ENCODE measurements around the gene LNPEP.
A peak's percentile ranks its signal among the peaks of the same experiment; 100 is the strongest.

Gene LNPEP

DNA sequence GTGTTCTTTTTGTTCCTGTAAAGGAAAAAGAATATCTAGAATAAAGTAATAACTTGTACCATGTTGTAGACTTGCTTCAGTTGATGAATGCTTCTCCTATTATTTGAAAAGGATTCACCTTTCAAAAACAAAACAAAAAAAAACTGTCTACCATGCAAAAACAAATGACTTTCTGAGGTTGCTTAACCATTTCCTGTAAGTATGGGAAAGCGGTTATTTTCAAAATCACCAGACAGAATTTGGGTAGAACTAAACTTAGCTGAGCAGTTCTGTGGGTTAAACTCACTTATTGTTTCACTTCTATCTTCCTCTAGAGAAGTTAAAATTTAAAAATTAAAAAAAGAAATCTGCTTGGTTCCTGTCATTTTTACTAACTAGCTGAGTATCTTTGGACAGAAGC is 25.2 kb downstream of the LNPEP start:
- DNase-seq (ENCODE audit: low read depth in 2 of 2), result no peak

DNA sequence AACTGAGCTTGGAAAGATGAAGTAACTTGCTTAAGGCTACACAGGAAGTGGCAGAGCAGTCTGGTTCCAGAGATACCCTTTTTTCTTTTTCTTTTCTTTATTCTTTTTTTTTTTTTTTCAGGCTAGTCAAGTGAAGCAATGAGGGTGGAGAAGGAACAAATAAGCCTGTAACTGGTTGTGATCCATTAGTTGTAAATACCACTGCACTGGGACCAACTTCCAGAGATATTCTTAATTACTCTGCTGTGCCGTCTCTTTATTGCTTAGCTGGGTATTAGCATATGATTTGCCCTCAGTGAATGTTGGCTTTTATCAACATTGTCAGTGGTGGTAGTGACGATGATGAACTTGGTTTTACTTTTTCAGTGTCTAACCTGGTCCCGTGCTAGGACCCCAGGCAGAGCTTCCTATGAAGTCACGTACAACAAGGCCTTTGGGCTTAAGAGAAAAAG is 26.7 kb downstream of the LNPEP start:
- no peak for DNase-seq (ENCODE audit: low read depth in 2 of 2)

DNA sequence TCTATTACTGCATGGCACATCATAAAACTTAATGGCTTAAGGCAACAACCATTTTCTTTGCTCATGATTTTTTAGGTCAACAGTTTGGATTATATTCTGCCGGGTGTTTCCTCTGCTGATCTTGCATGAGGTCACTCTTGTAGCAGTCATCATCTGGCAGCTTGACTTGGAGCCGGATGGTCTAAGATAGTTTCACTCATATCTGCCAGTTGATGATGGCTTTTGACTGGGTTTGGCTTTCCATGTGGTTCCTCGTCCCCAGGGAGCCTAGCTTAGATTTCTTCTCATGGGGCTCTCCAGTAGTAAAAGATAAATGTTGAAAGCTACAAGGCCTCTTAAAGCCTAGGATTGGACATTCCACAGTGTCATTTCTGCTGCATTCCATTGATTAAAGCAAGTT is 27.4 kb downstream of the LNPEP start:
- DNase-seq (ENCODE audit: low read depth in 2 of 2), result no peak

DNA sequence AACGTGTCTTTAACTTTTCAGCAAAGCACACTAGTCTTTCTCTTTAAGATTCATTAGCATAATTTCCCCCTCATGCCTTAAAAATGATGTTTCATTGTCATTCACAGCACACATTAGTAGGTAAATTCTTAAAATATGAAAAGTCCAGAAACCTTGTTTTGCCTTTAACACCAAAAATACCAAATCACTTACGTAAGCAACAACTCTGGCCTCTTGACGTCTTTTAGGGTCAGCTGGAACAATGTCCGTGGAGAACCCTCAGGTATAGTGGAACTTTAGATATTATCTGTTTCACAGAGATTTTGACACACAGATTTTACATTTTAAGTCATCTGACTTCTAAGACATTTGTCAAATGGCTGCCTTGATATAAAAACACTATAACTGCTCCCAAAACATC is 30.9 kb downstream of the LNPEP start:
- DNase-seq (ENCODE audit: low read depth in 2 of 2), result no peak

DNA sequence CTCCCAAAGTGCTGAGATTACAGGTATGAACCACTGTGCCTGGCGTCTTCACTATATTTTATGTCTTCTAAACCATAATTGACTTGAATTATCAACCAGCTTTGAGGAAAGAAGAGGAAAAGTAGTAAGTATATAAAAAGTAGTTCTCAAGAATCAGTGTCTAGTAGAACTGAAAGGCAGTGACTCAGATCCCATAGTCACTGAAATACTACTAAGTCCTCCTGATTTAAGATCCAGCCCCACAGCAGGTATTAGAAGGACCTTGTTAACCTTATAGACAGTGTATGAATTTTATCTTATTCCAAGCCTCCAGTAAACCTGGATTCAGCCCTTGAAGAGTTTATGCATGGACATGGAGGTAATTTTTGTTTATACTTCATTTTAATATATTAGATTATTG is 31.5 kb downstream of the LNPEP start:
- DNase-seq (ENCODE audit: low read depth in 2 of 2), result no peak

DNA sequence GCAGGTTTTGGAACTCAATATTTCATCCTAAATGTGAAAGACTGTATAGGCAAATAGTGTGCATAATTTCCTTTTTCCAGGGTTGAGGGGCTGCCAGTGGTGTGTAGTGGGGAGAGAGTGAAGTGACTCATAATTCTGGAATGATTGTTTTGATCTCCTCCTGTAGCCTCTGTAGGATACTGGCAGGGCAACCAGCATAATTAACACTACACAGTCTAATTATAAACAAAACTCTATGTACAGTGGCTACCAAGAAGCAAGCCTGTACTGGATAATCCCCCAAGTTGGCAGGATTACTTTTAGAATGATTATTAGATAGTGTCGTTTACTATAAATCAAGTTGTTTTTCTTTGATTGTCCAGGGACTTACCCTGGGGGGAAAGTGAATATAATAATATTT is 32.2 kb downstream of the LNPEP start:
- DNase-seq (ENCODE audit: low read depth in 2 of 2), result no peak

DNA sequence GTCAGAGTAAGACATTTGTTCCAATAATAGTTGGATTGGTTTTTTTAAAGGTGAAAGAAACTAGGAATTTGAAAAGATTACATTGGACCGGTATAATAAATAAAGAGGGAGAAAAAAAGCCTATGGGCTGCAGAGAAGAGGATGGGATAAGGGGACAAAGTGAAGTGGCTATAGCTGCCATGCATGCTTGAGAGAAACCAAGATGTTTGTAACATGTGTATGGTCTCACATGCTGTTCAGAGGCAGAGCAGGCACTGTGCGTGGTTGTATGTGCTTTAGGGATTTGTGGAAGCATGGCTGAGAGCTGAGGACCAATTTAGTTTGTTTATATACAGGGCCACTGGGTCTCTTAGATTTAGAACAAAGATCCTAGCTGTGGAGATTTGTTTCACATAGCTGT is 32.7 kb downstream of the LNPEP start:
- no peak for DNase-seq (ENCODE audit: low read depth in 2 of 2)

DNA sequence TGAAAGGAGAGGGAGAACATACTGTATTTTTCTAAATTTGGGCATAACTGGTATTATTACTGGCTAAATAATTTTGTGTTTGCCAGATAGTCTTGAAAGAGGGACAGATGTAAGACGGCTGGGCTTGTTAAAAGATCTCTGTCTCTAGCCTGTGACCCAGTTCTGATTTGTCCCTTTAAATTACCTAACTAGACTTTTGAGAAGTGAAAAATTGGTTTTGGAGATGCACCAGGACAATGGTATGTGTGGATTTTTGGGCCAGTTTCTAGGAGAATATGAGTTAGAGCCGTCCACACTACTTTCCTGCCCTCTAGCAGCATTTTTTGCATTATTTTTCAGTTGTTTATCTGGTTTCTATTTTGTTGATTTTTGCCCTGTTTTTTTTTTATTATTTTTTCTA is 33.5 kb downstream of the LNPEP start:
- DNase-seq (ENCODE audit: low read depth in 2 of 2), result no peak

DNA sequence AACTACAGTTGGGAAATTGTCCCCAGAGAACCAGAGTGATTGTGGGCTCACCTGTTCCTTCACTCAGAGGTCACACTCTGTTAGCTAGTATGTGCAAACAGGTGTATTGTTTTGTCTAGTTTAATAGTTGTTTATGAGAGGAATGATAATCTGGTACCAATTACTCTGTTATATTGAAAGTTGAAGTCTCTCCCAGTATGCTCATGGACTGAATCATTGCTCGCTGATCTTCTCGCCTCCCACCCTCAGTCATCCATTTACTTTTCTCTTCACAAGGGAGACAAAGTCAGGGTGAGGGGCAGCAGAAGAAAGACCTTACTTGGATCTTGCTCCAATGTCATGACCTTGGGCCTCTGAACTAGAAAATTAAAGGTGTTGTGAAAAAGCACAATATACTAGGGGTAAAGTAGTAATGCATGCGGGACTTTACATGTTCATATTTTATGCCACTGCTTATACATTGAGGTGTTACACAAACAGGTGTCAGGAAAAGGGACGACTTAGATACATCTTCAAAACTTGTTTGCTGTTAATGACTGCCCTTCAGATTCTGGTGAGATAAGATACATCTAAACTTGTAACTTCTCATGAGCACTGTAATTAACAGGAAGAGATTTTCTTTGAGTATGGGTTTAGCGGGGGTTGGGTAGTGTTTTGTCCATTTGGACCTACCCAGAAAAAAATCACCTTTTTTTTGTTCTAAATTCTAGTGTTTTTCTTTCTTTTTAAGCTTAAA is 36.9 kb downstream of the LNPEP start:
- no peak for DNase-seq (ENCODE audit: low read depth in 2 of 2)

DNA sequence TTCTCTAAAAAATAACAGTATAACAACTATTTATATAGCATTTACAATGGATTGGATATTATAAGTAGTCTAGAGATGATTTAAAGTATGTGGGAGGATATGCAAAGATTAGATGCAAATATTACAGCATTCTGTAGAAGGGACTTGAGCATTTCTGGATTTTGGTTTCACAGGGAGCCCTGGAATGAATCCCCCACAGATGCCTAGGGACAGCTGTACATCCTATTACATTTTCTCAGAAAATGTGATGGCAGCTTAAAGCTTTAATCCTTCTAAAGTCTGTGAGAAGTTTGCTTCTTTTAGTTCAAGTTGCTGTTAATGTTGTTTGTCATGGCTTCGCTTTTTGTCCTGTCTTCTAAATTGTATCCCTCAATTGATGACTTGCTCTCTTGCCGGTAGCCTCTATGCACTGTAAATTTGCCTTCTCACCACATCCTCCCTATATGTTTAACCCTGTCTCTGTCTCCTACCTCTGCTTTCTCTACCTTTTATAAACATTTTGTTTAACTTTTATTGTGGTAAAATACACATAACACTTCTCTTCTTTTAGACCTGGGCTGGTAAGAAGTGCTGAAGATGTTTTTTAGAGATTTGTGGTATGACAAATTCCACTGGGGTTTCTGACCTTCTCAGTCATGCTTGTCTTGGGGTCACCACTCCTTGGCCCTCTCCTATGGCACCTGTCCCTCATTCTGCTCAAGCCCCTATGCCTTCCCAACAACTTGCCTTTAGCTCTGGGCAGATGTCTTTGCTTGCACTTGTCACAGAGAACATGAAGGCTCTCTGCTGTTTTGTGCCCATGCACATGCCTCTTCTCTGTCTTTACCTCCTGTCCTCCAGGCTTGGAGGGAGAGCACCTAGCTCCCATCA is 37.9 kb downstream of the LNPEP start:
- DNase-seq (ENCODE audit: low read depth in 2 of 2), result no peak

DNA sequence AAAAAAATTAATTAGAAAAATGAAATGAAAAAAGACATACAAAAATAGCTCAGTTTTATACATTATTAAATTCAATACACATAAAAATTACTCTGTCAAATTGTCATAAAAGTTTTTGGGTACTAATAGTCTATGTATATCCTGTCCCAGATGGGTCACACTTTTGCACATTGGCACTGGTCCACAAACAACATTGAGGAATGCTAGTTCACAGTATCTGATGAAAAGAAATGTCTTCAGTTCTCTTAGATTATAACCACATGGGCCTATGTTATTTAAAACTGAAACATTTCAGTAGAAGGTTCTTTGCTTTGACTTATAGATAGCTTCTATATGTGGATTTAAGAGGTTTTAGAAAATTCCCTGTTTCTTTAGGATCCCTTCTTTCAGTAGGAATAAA is 39.8 kb downstream of the LNPEP start:
- DNase-seq (ENCODE audit: low read depth in 2 of 2), result no peak

DNA sequence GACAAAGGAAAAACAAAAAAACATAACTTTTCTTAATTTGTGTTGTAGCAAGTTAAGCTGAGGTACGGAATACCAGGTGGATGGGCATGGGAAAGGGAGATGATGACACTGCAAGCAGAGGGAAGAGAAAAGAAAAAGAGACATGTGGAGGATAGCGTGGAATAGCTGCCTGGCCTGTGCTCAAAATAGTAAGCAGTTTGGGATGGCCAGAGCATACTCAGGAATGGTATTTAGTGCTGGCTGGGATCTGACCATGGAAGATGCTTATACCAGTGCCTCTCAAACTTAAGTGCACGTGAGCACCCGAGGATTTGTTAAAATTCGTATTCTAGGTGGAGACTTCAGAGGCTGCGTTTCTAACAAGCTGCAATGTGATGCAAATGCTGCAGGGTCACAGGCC is 41.3 kb downstream of the LNPEP start:
- DNase-seq (ENCODE audit: low read depth in 2 of 2), result no peak

DNA sequence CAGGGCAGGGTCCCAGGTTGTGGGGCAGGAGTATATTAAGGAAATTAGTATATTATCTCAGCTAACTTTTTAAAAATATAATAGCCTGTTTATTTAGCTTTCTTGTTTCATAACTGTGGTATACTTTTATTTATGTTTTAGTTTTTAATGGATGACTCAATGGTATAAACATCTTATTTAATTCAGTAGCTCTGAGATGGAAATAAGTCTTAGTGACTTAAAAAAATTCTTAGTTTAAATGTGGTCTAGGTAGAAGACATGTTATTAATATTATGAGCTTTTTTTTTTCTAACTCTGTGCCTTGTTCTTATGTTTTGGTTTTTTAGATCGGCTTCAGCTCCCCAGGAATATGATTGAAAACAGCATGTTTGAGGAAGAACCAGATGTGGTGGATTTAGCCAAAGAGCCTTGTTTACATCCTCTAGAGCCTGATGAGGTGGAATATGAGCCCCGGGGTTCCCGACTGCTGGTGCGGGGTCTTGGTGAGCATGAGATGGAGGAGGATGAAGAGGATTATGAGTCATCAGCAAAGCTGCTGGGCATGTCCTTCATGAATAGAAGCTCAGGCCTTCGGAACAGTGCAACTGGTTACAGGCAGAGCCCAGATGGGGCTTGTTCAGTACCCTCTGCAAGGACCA is 43.1 kb downstream of the LNPEP start:
- DNase-seq (ENCODE audit: low read depth in 2 of 2), result no peak

DNA sequence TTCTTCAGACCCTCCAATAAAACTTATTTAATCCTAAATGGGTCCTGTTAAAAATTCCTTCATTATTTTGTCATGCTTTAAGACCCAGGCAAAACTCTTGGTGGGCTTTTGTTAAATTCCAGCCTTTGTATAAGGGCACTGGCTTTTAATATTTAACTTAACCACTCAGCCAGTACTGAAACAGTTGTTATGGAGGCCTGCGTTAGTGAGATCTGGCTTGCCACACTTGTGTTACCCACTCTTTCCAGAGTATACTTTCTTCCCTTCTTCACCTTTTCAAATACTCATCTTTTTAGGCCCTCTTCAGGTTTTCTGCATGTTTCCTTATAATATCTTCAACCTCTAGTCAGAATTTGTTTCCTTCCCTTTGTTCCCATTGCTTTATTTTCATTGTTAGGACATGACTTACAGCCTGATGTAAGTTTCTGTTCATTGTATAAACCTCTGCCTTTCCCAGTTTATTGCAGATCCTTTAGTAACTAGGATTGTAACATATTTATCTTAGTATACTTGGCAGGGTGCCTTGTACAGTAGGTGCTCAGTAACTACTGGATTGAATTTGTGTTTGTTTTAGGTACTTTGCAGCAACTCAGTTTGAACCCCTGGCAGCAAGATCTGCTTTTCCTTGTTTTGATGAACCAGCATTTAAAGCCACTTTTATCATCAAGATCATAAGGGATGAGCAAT is 48.8 kb downstream of the LNPEP start:
- DNase-seq (ENCODE audit: low read depth in 2 of 2), result no peak

DNA sequence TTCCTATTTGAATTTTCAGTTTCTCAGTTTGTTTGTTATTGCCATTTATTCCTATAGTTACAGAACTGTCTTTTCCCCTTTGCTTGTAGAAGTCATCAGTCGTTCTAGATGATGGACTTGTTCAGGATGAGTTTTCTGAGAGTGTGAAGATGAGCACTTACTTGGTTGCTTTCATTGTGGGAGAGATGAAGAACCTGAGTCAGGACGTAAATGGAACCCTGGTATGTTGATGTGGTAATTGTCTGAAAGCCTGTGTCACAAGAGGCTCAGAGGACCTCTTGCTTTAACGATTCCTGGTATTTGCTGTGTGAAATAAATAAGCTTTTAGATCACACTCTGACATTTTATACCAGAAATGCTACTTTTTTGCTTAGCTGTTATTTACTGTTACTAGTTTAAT is 50.6 kb downstream of the LNPEP start:
- DNase-seq (ENCODE audit: low read depth in 2 of 2), result no peak

DNA sequence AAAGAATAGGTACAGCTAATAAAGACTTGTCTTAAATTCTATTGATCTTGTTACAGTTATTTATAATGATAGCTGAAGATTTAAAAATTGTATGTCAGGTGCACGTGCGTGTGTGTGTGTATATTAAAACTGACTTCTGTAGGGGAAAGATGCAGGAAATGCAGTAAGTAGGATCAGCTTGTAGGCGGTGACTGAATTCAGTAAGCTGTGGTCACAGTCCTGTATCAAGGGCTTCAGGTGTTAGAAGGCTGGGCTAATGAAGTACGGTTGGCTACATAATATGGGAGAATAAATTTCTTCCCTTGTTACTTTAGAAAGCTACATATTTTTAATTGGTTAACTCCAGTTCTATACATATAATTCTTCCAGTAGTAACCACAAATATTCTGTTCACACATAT is 54.2 kb downstream of the LNPEP start:
- DNase-seq (ENCODE audit: low read depth in 2 of 2), result no peak

DNA sequence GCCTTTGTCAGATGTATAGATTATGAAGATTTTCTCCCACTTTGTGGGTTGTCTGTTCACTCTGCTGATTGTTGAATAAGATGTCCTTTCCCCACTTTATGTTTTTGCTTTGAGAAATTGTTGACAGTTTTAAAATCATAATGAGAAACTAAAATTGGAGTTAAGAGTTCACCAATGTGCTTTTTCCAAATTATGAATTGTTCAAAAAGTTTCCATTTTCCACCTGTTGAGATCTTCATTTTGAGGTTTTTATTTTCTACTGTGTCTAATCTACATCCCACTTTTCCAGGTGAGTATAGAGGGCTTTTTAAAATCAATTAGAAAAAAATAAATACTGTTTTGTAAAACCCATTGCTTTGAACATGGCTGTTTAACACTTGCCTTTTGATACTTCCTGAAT is 55.8 kb downstream of the LNPEP start:
- DNase-seq (ENCODE audit: low read depth in 2 of 2), result no peak

DNA sequence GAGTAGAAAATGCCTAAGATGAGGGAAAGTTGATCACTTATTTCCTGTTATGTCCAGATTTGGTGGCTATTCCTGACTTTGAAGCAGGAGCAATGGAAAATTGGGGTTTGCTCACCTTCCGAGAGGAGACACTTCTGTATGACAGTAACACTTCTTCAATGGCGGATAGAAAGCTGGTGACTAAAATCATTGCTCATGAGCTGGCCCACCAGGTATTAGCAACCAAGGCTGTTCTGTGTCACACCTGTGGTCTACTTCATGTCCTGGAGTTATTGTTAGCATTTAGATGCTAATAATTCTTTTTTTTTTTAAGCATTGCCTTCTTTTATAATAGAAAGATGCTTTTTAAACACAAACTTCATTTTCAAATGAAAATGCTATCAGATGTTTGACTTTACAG is 57.9 kb downstream of the LNPEP start:
- no peak for DNase-seq (ENCODE audit: low read depth in 2 of 2)

DNA sequence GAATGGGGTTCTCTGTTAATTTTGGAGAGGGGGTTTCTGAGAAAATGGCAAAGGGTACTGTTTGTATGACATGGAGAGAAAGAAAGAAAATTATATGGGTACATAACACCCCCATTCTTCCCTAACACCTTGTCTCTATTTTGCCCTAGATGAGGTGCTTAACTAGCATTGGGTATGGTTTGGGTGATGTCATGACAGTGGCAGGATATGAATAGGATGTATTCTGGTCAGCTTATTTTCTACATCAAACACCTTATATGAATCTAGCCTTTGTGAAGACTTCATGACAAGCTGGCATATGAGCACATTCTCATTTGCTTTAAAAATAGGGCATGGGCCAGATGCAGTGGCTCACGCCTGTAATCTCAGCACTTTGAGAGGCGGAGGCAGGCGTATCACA is 58.6 kb downstream of the LNPEP start:
- DNase-seq (ENCODE audit: low read depth in 2 of 2), result no peak

DNA sequence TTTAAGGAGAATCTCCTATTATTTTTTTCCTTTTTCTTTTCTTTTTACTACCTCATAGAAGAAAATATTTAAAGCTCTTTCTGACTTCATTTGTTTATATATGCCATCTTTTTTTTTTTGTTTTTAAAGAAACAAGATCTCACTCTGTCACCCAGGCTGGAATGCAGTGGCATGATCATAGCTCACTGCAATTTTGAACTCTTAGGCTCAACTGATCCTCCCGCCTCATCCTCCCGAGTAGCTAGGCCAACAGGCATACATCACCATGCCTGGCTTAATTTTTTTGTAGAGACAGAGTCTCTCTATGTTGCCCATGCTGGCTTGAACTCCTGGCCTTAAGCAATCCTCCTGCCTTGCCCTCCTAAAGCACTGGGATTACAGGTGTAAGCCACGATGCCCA is 59.5 kb downstream of the LNPEP start:
- no peak for DNase-seq (ENCODE audit: low read depth in 2 of 2)

DNA sequence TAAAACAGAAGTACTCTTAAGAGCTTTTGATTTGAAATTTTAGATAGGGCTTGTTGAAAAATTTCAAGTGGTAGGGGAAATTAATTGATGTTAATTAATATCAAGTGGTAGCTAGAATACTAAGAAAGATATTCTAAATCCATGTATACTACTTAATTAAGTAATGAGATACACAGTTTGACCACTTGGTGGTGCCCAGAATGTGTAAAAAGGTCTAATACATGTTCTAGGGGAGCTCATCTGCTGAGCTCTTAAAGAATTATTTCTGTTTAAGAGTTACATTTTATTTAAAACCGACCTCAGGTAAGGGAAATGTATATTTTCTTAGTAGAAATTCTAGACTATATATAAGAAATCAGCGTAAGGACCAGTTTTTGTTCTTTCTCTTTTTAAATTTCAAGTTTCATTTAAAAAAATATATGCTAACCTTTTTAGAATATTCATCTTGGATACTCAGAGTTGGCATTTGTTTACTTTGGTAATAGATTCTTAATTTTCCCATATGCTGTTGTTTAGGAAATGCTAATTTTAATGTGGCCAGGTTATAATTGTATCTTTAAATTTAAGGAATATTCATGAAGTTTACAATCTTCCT is 61.5 kb downstream of the LNPEP start:
- peak in 1 of 2 donors; percentile 8 for DNase-seq (ENCODE audit: low read depth in 2 of 2)

DNA sequence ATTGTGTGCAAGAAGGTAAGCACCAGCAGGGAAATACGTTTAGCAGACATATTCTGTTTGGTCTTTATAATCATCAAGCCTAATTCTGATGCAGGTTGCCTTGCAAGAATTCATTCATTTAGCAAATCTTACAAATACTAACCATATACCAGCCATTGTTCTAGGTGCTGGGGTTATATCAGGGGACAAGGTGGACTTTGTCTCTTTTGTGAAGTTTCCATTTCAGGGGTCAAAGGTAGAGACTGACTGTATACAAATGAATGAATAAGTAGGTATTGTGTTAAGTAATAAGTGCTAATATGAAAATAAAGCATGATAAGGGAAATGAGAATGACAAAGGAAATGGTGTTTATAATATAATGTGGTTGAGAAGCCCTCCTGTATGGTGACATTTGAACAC is 64.0 kb downstream of the LNPEP start:
- DNase-seq (ENCODE audit: low read depth in 2 of 2), result no peak

All from activated CD4-positive, alpha-beta T cell treated with anti-CD3 and anti-CD28 coated beads for 24 hours (primary cell).